GM18517 (cell line): Measurements from ENCODE around the gene XRN2.

Source experiments
- ATAC-seq: cut with Tn5 transposase; IDR thresholded peaks from one replicate; pipeline ENCODE4 v1.9.1; 2021; ENCODE audit warnings: mild to moderate bottlenecking, moderate library complexity; ENCODE audit not compliant: unreplicated experiment

XRN2 gene

GRCh38 chr20:21301940-21302663 lies 1.0 kb upstream of the XRN2 start:
- no peak for ATAC-seq

GRCh38 chr20:21302664-21303060 lies 469 bp upstream of the XRN2 start:
- ATAC-seq: peak; percentile 26

- peak; percentile 15 for ATAC-seq
These were observed 898 bp downstream of the XRN2 start for GRCh38 chr20:21303872-21304586.

- ATAC-seq: no peak
These were observed 5.2 kb downstream of the XRN2 start for GRCh38 chr20:21308340-21308739.

- no peak for ATAC-seq
These were observed 6.7 kb downstream of the XRN2 start for GRCh38 chr20:21309678-21310467.

GRCh38 chr20:21312813-21313474 lies 9.8 kb downstream of the XRN2 start:
- ATAC-seq: no peak

GRCh38 chr20:21315138-21315537 lies 12.0 kb downstream of the XRN2 start:
- ATAC-seq: no peak

- ATAC-seq: no peak
These were observed 19.1 kb downstream of the XRN2 start for GRCh38 chr20:21322083-21322710.

- ATAC-seq: no peak
These were observed 19.8 kb downstream of the XRN2 start for GRCh38 chr20:21322921-21323331.

- no peak for ATAC-seq
These were observed 20.5 kb downstream of the XRN2 start for GRCh38 chr20:21323640-21324039.

GRCh38 chr20:21324126-21324525 lies 21.0 kb downstream of the XRN2 start:
- ATAC-seq: no peak

GRCh38 chr20:21325296-21325695 lies 22.2 kb downstream of the XRN2 start:
- no peak for ATAC-seq

GRCh38 chr20:21326700-21327099 lies 23.6 kb downstream of the XRN2 start:
- ATAC-seq: no peak

- ATAC-seq: no peak
These were observed 33.5 kb downstream of the XRN2 start for GRCh38 chr20:21336455-21337151.

- no peak for ATAC-seq
These were observed 35.2 kb downstream of the XRN2 start for GRCh38 chr20:21338291-21338690.

- ATAC-seq: no peak
These were observed 36.4 kb downstream of the XRN2 start for GRCh38 chr20:21339499-21339898.

GRCh38 chr20:21340991-21341697 lies 38.0 kb downstream of the XRN2 start:
- no peak for ATAC-seq

GRCh38 chr20:21342656-21343345 lies 39.7 kb downstream of the XRN2 start:
- ATAC-seq: no peak
